Renal cortical epithelial cell (primary cell): Measurements from ENCODE around the gene ACBD4. TPM values are rescaled to one million over a fixed set of nuclear protein-coding genes. Genes with fewer than 3 reads are reported as not detected.

Source experiments
- DNase-seq: peaks from one replicate; pipeline ENCODE4 v3.0.0-alpha.2; 2011; ENCODE audit warnings: low read depth
- total RNA-seq: library from RNA; depleted of rRNA; stranded (reverse); fragments of >200 nt; gene quantifications from 2 replicates; pipeline ENCODE4 v1.2.3, GENCODE V29; 2014

ACBD4 gene
- total RNA-seq, 1 donor from 2014 or later: 7.2 TPM

- DNase-seq: no peak
Measured at GRCh38 chr17:45155483-45155882, 20.0 kb downstream of the ACBD4 start.

- DNase-seq: no peak
Measured at GRCh38 chr17:45156242-45156641, 20.8 kb downstream of the ACBD4 start.

- peak; percentile 46 for DNase-seq
Measured at GRCh38 chr17:45160447-45161287, 25.2 kb downstream of the ACBD4 start.

DNA sequence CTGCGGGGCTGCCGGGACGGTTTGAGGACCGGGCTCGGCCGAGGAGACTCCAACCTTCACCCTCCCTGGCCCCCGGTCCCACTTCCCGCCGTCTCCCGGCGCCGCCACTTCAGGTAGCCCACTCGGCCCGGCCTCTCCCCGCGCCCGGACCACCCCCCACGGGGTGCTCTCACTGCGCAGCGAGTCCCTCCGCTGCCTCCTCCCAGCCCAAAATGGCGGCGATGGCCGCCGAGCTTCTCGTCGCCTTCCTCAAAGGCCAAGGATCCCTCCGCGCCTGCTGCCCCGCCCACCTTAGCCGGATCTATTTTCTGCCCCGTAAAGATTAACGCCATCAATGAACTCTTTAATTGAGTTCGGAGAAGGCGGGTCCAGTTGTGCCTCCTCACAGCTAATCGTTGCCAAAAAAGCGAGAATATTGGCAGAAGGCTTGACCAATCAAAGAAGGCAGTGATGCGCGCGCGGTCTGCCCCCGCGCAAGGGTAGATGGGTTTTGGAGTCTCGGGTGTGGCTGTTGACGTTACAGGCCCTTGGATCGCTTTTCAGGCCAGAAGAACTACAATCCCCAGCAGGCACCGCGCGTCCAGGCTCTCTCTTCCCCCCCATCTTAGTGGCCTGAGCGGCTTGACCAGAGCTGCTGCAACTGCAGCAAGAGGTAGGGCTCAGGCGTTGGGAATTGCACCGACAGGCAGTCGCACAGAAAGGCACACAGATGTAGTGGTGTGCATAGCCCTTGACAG, 26.0 kb downstream of the ACBD4 start, which contains the start of gene HEXIM2:
TSS of gene HEXIM2 (plus strand) at position 588 of the 737 bp plus-strand sequence. CDS start 919 bp downstream, outside the sequence.
- peak; percentile 99 for DNase-seq

- no peak for DNase-seq
Measured at GRCh38 chr17:45162025-45162687, 26.7 kb downstream of the ACBD4 start.

GRCh38 chr17:45164734-45165269, 29.3 kb downstream of the ACBD4 start:
- DNase-seq: no peak

GRCh38 chr17:45168991-45169752, 33.7 kb downstream of the ACBD4 start:
- no peak for DNase-seq

DNA sequence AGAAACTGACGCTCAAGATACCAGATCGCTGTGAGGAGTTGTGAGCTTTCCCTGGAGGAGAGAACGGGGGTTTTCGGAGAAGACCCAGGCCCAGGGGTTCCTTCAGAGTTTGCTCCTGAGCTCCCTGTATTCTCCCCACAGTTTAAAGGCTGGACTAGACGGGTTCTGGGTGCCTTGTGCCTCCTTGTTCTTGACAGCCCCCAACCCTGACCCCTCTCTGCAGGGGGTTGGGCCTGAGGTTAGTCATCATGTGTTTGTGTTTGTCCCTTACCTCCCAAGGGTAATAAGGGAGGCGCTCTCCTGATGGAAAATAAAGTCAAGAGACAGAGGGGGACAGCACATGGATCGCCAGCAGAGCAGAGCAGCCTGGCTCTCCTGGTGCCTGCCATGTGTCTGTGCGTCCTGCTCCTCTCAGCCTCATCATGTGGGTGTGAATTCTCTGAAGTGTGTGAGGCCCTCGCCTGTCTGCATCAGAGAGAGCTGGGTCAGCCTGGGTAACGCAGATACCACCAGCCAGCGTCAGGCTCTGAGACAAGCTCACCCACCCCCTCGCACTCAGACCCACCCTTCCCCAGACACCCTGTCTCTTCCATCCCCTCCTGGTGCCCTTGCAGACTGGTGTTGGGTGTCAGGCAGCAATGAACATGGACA, 34.9 kb downstream of the ACBD4 start:
- no peak for DNase-seq

DNA sequence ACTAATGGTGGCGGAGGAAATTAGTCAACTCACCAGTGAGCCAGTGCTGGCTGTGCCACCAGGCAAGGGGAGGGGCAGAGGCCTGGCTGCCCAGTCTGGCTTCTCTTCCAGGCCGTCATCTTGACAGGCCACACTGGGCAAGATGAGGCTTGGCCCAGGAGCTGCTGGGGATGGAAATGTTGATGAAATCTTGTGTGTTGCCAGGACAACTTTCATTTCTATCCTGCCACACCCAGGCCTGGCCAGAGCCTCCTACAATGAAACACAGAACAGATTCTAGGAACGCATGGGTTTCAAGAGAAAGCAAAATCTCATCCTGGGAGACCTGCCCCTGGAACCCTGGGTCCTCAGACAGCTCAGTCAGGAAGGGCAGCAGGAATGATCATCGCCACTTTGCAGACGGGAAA, 35.4 kb downstream of the ACBD4 start:
- DNase-seq: peak; percentile 90

DNA sequence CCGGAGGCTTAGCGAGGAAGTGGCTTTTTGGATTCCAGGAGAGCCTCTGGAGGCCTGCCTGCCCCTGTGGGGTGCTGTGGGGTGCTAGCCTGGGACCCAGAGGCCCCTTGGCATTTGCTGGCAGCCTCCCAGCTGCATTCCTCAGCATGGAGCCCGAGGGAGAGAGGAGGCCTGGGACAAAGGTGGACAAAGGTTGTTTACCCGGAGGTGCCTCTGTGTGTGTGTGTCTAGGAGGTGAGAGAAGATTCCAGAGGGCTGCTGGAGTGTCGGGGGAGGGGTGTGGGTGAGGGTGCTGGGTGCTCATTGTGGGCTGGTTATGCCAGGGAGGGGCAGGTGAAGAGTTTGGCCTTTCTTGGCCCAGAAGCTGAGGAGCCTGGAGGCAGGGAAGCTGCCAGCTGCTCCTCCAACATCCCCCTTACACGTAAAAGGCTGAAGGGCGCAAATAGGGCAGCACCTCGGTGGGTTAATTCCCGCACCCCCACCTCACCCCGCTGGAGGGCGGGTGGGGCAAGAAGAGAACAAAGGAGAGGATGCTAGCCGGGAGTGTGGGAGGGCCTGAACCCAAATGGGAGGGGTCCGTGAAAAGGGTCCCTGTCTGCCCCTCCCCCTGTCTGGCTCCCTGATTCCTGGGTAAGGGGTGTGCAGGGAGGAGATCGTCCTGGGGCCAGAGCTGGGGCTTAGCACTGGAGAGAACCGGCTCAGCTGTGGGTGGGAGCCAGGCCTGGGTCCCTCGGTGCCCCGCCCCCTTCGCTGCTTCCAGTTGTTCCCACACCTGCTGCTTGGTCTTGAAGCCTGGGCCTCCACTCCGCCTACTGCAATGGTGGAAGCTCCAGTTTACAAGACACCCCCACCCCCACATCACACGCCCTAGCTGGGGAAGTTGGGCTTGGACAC, 36.1 kb downstream of the ACBD4 start:
- DNase-seq: peak; percentile 84

DNA sequence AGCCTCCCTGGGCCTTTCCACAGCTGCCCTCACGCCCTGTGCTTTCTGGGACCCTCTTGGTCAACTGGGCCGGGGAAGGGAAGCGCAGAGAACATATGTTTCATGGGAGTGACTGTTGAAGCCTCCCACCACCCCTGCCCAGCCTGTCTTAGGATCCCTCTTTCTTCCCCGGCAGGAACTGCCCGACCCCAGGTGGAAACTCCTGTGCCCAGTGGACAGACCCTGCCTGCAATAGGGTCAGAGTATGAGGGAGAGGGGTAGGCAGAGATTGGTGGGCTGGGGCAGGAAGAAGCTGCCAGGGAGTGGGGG, 36.7 kb downstream of the ACBD4 start:
- DNase-seq: no peak

DNA sequence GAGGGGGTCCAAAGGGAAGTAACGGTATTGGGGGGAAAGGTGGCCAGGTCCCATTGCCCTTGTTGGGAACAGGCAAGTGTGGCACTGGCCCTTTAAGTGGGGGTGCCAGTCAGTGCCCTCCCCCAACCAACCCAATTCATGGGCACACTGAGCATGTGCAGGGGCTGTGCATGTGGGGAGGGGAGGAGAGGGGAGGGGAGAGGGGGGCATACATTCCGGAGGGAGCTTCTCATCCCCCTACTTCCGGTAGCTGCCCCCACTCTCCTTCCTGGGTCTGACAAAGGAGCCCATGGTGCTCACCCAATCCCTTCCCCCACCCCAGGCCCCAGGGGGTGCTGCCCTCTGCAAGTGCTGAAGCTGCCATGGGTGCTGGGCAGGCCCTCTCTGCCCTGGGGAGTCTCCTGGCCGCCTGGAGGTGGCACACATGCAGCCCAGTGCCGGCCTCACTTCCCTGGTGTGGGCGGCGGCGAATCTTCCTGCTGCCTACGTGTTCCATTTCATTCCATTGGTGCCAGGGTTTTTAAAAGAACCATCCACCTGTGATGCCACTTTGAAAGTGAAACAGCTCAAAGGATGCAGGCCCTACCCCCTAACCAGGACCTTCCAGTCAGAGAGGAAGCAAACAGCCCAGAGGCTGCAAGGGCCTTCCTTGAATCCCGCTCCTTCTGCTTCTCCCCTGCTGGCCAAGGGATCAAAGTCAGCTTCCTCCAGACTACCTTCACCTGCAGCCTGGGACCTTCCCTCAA, 37.2 kb downstream of the ACBD4 start:
- peak; percentile 95 for DNase-seq

DNA sequence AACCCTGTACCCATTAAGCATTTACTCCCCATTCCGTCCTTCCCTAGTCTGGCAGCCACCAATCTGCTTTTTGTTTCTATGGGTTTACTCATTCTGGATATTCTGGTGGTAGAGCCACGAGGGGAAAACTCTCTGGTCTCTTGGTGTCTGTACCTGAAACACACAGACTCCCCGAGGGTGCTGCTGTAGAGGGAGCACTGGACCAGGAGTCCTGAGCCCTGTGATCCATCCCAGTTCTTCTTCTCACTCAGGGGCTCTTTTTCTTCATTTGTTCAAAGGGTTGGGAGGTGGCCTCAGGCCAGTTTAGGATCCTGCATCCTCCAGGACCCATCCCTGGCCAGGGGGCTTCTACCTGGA, 40.2 kb downstream of the ACBD4 start:
- no peak for DNase-seq

DNA sequence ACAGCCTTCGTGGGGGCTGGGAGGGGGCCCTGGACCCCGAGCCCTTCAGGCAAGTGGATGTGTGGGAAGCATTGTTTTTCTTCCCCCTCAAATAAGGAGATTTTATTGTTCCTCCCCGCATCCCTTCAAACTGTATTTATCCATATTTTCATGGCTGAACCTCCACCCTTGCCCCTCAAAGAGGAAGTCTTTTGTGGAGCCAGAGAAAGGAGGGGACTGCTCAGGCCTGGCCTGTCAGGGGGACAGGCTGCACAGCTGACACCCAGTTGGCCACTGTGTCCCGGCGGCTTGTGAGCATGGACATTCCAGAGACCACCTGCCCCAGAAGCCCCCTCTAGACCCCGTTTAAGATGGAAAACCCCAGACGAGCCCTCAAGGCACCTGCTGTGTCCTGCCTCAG, 42.1 kb downstream of the ACBD4 start:
- no peak for DNase-seq

DNA sequence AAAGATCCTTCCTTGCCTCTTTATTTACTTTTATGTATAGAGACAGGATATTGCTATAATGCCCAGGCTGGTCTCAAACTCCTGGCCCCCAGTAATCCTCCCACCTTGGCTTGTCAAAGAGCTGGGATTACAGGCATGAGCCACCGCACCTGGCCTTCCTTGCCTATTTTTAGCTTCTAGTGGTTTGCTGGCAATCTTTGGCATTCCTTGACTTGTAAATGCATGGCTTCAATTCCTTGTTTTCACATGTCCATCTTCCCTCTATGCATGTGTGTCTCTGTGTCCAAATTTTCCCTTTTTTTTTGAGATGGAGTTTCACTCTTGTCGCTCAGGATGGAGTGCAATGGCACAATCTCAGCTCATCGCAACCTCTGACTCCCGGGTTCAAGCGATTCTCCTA, 48.7 kb downstream of the ACBD4 start:
- DNase-seq: peak; percentile 42

DNA sequence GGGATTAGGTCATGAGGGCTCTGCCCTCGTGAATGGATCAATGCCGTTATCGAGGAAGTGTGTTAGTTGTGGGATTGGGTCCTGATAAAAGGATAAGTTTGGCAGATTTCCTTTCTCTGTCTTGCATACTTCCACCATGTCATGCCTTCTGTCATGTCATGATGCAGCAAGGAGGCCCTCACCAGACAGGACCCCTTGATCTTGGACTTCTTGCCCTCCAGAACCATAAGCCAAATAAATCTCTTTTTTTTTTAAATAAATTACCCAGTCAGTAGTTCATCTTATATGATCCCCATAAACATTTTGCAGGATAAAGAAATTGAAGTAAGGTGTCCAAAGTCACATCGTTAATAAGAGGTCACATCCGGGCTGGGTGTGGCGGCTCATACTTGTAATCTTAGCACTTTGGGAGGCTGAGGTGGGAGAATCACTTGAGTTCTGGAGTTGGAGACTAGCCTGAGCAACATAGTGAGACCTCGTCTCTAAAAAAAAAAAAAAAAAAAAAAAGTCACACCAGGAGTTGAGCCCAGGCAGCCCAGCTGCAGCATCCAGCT, 51.4 kb downstream of the ACBD4 start:
- DNase-seq: no peak

DNA sequence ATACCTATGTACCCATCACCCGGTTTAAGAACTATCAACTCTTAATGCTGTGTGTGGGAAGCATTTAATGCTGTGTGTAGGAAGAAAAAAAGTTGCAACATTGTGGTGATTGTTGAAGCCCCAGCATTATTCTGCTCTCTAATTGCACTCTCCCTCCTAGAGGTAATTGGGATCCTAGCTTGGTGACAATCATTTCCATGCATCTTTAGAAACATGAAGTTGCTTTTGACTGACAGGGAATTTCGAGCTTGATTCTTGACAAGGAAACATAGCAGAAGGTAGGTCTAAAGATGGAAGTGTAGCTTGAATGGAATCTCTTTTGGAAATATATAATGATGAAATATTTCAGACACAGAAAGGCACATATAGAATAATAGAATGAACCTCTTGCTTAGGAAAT, 53.5 kb downstream of the ACBD4 start:
- DNase-seq: no peak

DNA sequence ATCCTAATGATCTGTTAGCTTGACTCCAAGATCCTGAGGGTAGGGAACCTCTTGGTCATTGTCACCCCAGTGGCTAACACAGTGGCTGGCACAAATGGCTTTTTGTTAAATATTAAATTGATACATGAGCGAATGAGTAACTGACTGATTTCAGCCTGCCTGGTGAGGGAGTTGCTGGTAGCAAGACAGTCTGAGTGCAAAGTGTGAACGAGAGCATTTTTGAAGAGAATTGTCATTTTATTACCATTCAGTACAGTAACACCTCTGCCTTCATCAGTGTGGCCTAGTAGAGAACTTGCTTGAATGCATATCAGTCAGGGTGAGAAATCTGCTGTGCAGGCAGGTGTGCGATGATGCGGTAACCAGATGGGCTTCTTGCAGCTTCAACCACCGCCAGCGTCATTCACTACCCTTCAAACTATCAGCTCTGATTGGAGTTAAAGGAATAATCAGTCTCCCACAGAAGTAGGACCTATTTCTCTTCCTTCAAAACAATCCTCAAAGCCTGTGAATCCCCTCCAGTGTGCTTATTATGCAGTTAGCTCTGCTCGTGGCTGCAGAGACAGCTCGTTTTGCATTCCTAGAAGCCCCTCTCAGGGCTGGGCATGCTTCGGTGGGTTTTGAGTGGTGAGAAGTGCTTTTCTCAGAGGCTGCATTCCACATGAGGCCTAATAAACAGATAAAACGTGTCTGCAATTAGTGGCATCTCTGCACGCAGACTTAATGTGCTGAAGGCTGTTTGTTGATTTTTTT, 55.2 kb downstream of the ACBD4 start:
- DNase-seq: peak; percentile 47
